Tibial artery (tissue), 4 donors: Measurements from ENCODE around the gene ABCC1.

Experiments
- DNase-seq, 2 donors: peaks; one replicate each; pipeline ENCODE4 v3.0.0-alpha.2; 2019
- H3K27ac ChIP-seq, 2 donors: fragments of 200-600 bp; sonication (generic) in 1 of 2; 1 replicate in 1 of 2; 2 replicates in 1 of 2; pipeline ENCODE4 v1.5.1; 2018 to 2019; ENCODE audit warnings: mild to moderate bottlenecking in 1 of 2
- H3K27me3 ChIP-seq, 2 donors: fragments of 200-600 bp; sonication (generic) in 1 of 2; one replicate each; pipeline versions ENCODE4 v1.5.1 to v1.6.0; 2016 to 2019
- H3K36me3 ChIP-seq, 3 donors: fragments of 200-600 bp; sonication (generic) in 2 of 3; one replicate each; pipeline ENCODE4 v1.5.1; 2016 to 2019; ENCODE audit warnings: mild to moderate bottlenecking in 2 of 3
- H3K4me1 ChIP-seq, 4 donors: fragments of 200-600 bp; sonication (generic) in 2 of 4; 1 replicate in 3 of 4; 2 replicates in 1 of 4; pipeline ENCODE4 v1.5.1; 2016 to 2019
- H3K4me3 ChIP-seq, 2 donors: fragments of 200-600 bp; sonication (generic) in 1 of 2; 1 replicate in 1 of 2; 2 replicates in 1 of 2; pipeline ENCODE4 v1.5.1; 2018 to 2019; ENCODE audit warnings: mild to moderate bottlenecking in 2 of 2
- H3K9me3 ChIP-seq, 3 donors: fragments of 200-600 bp; sonication (generic) in 1 of 3; one replicate each; pipeline ENCODE4 v1.5.1; 2016 to 2019
- CTCF ChIP-seq, 2 experiments: fragments of 200-600 bp in 1 of 2; fragments of 450-650 bp in 1 of 2; IDR thresholded peaks; one replicate each; pipeline ENCODE4 v1.5.1; 2017 to 2019; ENCODE audit warnings: antibody characterized with exemption in 2 of 2, mild to moderate bottlenecking in 1 of 2, moderate library complexity in 1 of 2
- intact Hi-C: fragments of 100-400 bp; cut with DNase I; formaldehyde crosslinking; loops from one replicate; pipeline ENCODE4 v1.15.0; 2023; ENCODE audit warnings: low total_unique reads

The ABCC1 gene

GRCh38 chr16:16022683-16023064 is 73.3 kb downstream of the ABCC1 start:
- H3K27me3 ChIP-seq, result no peaks in the 10 kb centered on the region
- H3K36me3 ChIP-seq, result peaks cover 0 to 17% (median 0%) of the 10 kb centered on the region in 3 donors
- no peak for TF ChIP-seq CTCF (IDR thresholded peaks at IDR 0.05)
- H3K4me3 ChIP-seq, result no peak overlapping the region
- H3K9me3 ChIP-seq, result no peaks in the 10 kb centered on the region
- intact Hi-C loops, result no loop called here
- peaks cover 0 to 80% (median 51%) of the 10 kb centered on the region in 4 donors for H3K4me1 ChIP-seq
- peak overlapping the region; percentile 70 to 78 for H3K27ac ChIP-seq
- no peak for DNase-seq

GRCh38 chr16:16025214-16025968 is 76.0 kb downstream of the ABCC1 start:
- DNase-seq, result peak; percentile 60 to 84
- intact Hi-C loops, result no loop called here

GRCh38 chr16:16027728-16028310 is 78.4 kb downstream of the ABCC1 start:
- Histone ChIP-seq H3K9me3 (no peaks in the 10 kb centered on the region), H3K27me3 (no peaks in the 10 kb centered on the region), H3K36me3 (no peaks in the 10 kb centered on the region), H3K4me3 (no peak overlapping the region), H3K27ac (no peak overlapping the region), H3K4me1 (peaks cover 0 to 52% (median 17%) of the 10 kb centered on the region in 4 donors)
- DNase-seq, result no peak
- TF ChIP-seq CTCF (IDR thresholded peaks at IDR 0.05), result no peak
- intact Hi-C loops, result no loop called here

More at GRCh38 chr16:16025214-16025968, 76.0 kb downstream of the ABCC1 start:
- Histone ChIP-seq H3K27me3 (no peaks in the 10 kb centered on the region), H3K4me1 (peaks cover 0 to 69% (median 37%) of the 10 kb centered on the region in 4 donors), H3K27ac (peak overlapping the region; percentile 22 to 33), H3K4me3 (no peak overlapping the region), H3K9me3 (no peaks in the 10 kb centered on the region), H3K36me3 (no peaks in the 10 kb centered on the region)
- TF ChIP-seq CTCF (IDR thresholded peaks at IDR 0.05), result peak in 1 of 2 experiments; percentile 4

GRCh38 chr16:16028311-16028999 is 79.0 kb downstream of the ABCC1 start:
- Histone ChIP-seq H3K36me3 (peaks cover 0 to 6% (median 0%) of the 10 kb centered on the region in 3 donors), H3K27ac (no peak overlapping the region), H3K4me3 (no peak overlapping the region), H3K4me1 (peaks cover 0 to 48% (median 13%) of the 10 kb centered on the region in 4 donors), H3K27me3 (no peaks in the 10 kb centered on the region), H3K9me3 (no peaks in the 10 kb centered on the region)
- DNase-seq, result no peak
- intact Hi-C loops, result no loop called here
- TF ChIP-seq CTCF (IDR thresholded peaks at IDR 0.05), result no peak

GRCh38 chr16:16029431-16030011 is 80.1 kb downstream of the ABCC1 start:
- Histone ChIP-seq H3K4me3 (no peak overlapping the region), H3K27me3 (no peaks in the 10 kb centered on the region), H3K9me3 (no peaks in the 10 kb centered on the region), H3K36me3 (peaks cover 0 to 13% (median 1%) of the 10 kb centered on the region in 3 donors), H3K27ac (no peak overlapping the region), H3K4me1 (peaks cover 0 to 46% (median 12%) of the 10 kb centered on the region in 4 donors)
- DNase-seq, result no peak
- intact Hi-C loops, result no loop called here
- no peak for TF ChIP-seq CTCF (IDR thresholded peaks at IDR 0.05)
